H1 (cell line): ENCODE data around the gene GPR176. TPM values are rescaled to one million over a fixed set of nuclear protein-coding genes. Genes with fewer than 3 reads are reported as not detected.

Experiments used
- CTCF ChIA-PET: fragments of 300-600 bp; sonication (Branson Sonifier 250); formaldehyde crosslinking; loops from one replicate; lab custom pipeline; 2021; ENCODE audit not compliant: partially characterized antibody; lab: Charles Lee
- POLR2A ChIA-PET: fragments of 300-600 bp; sonication (Branson Sonifier 250); formaldehyde crosslinking; loops from one replicate; lab custom pipeline; 2021; ENCODE audit warnings: inconsistent platforms; ENCODE audit not compliant: partially characterized antibody; lab: Charles Lee
- DNase-seq, 2 experiments: peaks; one replicate each; pipeline versions ENCODE4 v3.0.0 to v3.0.0-alpha.2; 2010 to 2022; ENCODE audit warnings: low spot score in 2 of 2, low read depth in 1 of 2, mixed read lengths in 1 of 2
- FAIRE-seq: peaks from 2 replicates; lab custom pipeline; 2011; peaks lifted over from hg19 to GRCh38; lab: Jason Lieb, UNC
- H2AFZ ChIP-seq: 2 replicates; pipeline ENCODE4 v1.8.1; 2012; ENCODE audit warnings: low read length, inconsistent platforms
- H2AK5ac ChIP-seq: 2 replicates; pipeline ENCODE4 v1.6.1; 2013; ENCODE audit warnings: low read depth, low read length
- H2BK120ac ChIP-seq: replicated peaks from 2 replicates; pipeline ENCODE3; 2013; ENCODE audit warnings: low read depth, low read length, inconsistent platforms
- H2BK12ac ChIP-seq: 2 replicates; pipeline ENCODE4 v1.6.1; 2013; ENCODE audit warnings: low read depth, low read length
- H2BK15ac ChIP-seq: 2 replicates; pipeline ENCODE4 v1.6.1; 2013; ENCODE audit warnings: low read length
- H2BK20ac ChIP-seq: 2 replicates; pipeline ENCODE4 v1.6.1; 2013; ENCODE audit warnings: low read length
- H2BK5ac ChIP-seq: 2 replicates; pipeline ENCODE4 v1.6.1; 2013; ENCODE audit warnings: low read depth, low read length
- H3K14ac ChIP-seq: 2 replicates; pipeline ENCODE4 v1.6.1; 2013; ENCODE audit warnings: inconsistent platforms; ENCODE audit not compliant: insufficient read length
- H3K18ac ChIP-seq: 2 replicates; pipeline ENCODE4 v1.6.1; 2013; ENCODE audit warnings: low read length; ENCODE audit errors: extremely low read depth
- H3K23ac ChIP-seq: 2 replicates; pipeline ENCODE4 v1.6.1; 2013; ENCODE audit warnings: inconsistent platforms; ENCODE audit not compliant: insufficient read length
- H3K23me2 ChIP-seq: 2 replicates; pipeline ENCODE4 v1.6.1; 2013; ENCODE audit warnings: low read depth, low read length
- H3K27ac ChIP-seq: 2 replicates; pipeline ENCODE4 v1.6.1; 2011; ENCODE audit warnings: low read depth, low read length, inconsistent platforms
- H3K27me3 ChIP-seq, 4 experiments: replicated peaks in 1 of 4; 1 replicate in 1 of 4; 2 replicates in 3 of 4; pipeline versions ENCODE4 v1.6.1 to v1.8.1; 2011 to 2013; ENCODE audit warnings: low read length in 3 of 4, mild to moderate bottlenecking in 3 of 4, inconsistent platforms in 2 of 4, mixed read lengths in 2 of 4, moderate library complexity in 1 of 4; ENCODE audit not compliant: control insufficient read depth in 3 of 4, insufficient read depth in 3 of 4; ENCODE audit errors: extremely low read depth in 1 of 4
- H3K36me3 ChIP-seq, 4 experiments: 2 replicates each; pipeline versions ENCODE4 v1.6.1 to v1.8.1; 2011 to 2013; ENCODE audit warnings: mild to moderate bottlenecking in 4 of 4, low read length in 3 of 4, moderate library complexity in 2 of 4, control low read depth in 1 of 4, inconsistent platforms in 1 of 4; ENCODE audit not compliant: insufficient read depth in 4 of 4, control insufficient read depth in 2 of 4
- H3K4ac ChIP-seq: replicated peaks from 2 replicates; pipeline ENCODE3; 2013; ENCODE audit warnings: low read length, low read depth, mixed read lengths, inconsistent platforms; ENCODE audit not compliant: insufficient read length
- H3K4me1 ChIP-seq, 4 experiments: replicated peaks in 1 of 4; 1 replicate in 1 of 4; 2 replicates in 3 of 4; pipeline versions ENCODE4 v1.6.1 to v1.8.1; 2011 to 2013; ENCODE audit warnings: low read length in 3 of 4, inconsistent platforms in 2 of 4, mixed read lengths in 1 of 4; ENCODE audit not compliant: insufficient read depth in 4 of 4, control insufficient read depth in 3 of 4
- H3K4me2 ChIP-seq, 2 experiments: 2 replicates each; pipeline versions ENCODE4 v1.6.1 to v1.8.1; 2011 to 2013; ENCODE audit warnings: low read depth in 2 of 2, low read length in 2 of 2, control low read depth in 1 of 2, inconsistent platforms in 1 of 2, mild to moderate bottlenecking in 1 of 2; ENCODE audit not compliant: insufficient read depth in 1 of 2
- H3K4me3 ChIP-seq, 4 experiments: fragments of 200-600, 300-600 bp in 1 of 4; sonication (generic), shearing (Covaris generic), sonication (Bioruptor Twin) in 1 of 4; 2 replicates each; pipeline versions ENCODE4 v1.5.1 to v1.8.1; 2011 to 2016; ENCODE audit warnings: low read length in 4 of 4, low read depth in 3 of 4, control low read depth in 2 of 4, inconsistent platforms in 2 of 4, mild to moderate bottlenecking in 2 of 4, mixed read lengths in 1 of 4, moderate library complexity in 1 of 4; ENCODE audit not compliant: insufficient read depth in 2 of 4; ENCODE audit errors: extremely low read depth in 1 of 4
- H3K56ac ChIP-seq: replicated peaks from 2 replicates; pipeline ENCODE3; 2013; ENCODE audit warnings: low read depth, mild to moderate bottlenecking, mixed read lengths, low read length, inconsistent platforms; ENCODE audit not compliant: insufficient read length
- H3K79me1 ChIP-seq: 2 replicates; pipeline ENCODE4 v1.6.1; 2013; ENCODE audit warnings: low read depth, low read length, control low read depth
- H3K79me2 ChIP-seq, 2 experiments: 2 replicates each; pipeline versions ENCODE4 v1.6.1 to v1.8.1; 2012 to 2013; ENCODE audit warnings: low read length in 2 of 2, mild to moderate bottlenecking in 2 of 2, inconsistent platforms in 1 of 2; ENCODE audit not compliant: insufficient read depth in 2 of 2, control insufficient read depth in 1 of 2
- H3K9ac ChIP-seq, 4 experiments: replicated peaks in 1 of 4; 1 replicate in 1 of 4; 2 replicates in 3 of 4; pipeline versions ENCODE4 v1.6.1 to v1.8.1; 2011 to 2013; ENCODE audit warnings: low read depth in 3 of 4, low read length in 3 of 4, control low read depth in 2 of 4, mild to moderate bottlenecking in 2 of 4, moderate library complexity in 2 of 4, inconsistent platforms in 1 of 4; ENCODE audit errors: extremely low read depth in 1 of 4
- H3K9me3 ChIP-seq, 2 experiments: 2 replicates each; pipeline versions ENCODE4 v1.6.1 to v1.8.1; 2012 to 2013; ENCODE audit warnings: mild to moderate bottlenecking in 2 of 2, moderate library complexity in 2 of 2, control low read depth in 1 of 2, inconsistent platforms in 1 of 2, low read depth in 1 of 2, low read length in 1 of 2, mixed read lengths in 1 of 2; ENCODE audit not compliant: insufficient read depth in 2 of 2
- H4K20me1 ChIP-seq, 2 experiments: replicated peaks in 1 of 2; 2 replicates each; pipeline versions ENCODE3 to v1.8.1; 2011 to 2013; ENCODE audit warnings: inconsistent platforms in 2 of 2, low read length in 2 of 2, mild to moderate bottlenecking in 1 of 2; ENCODE audit not compliant: insufficient read depth in 2 of 2, control insufficient read depth in 1 of 2
- H4K5ac ChIP-seq: 2 replicates; pipeline ENCODE4 v1.6.1; 2013; ENCODE audit warnings: low read length, low read depth, mixed read lengths, inconsistent platforms; ENCODE audit not compliant: insufficient read length
- H4K8ac ChIP-seq: 2 replicates; pipeline ENCODE4 v1.8.0; 2013; ENCODE audit warnings: mild to moderate bottlenecking, moderate library complexity, low read length, inconsistent platforms; ENCODE audit not compliant: insufficient read depth; ENCODE audit errors: extremely low read depth
- H4K91ac ChIP-seq: replicated peaks from 2 replicates; pipeline ENCODE3; 2013; ENCODE audit warnings: low read length, mixed read lengths, inconsistent platforms; ENCODE audit not compliant: insufficient read length
- EGR1 ChIP-seq: IDR thresholded peaks from 2 replicates; pipeline ENCODE4 v1.6.1; 2011; ENCODE audit warnings: low read depth, low read length, borderline replicate concordance
- WGBS, 2 experiments: shearing (Covaris generic) in 1 of 2; methylation state at CpG; one replicate each; pipeline versions ENCODE4 v1.1.6 to v1.1.7; 2013 to 2015; ENCODE audit warnings: low lambda C conversion rate in 2 of 2, mixed read lengths in 2 of 2, inconsistent platforms in 1 of 2, low coverage in 1 of 2, missing lambda C conversion rate in 1 of 2; ENCODE audit not compliant: insufficient replicate concordance in 2 of 2, insufficient coverage in 1 of 2, insufficient read length in 1 of 2; ENCODE audit errors: extremely low coverage in 1 of 2, missing lambda C conversion rate in 1 of 2; 5-methylcytosine and 5-hydroxymethylcytosine counted together
- polyA plus RNA-seq, 7 experiments: library from polyadenylated mRNA; depleted of rRNA in 3 of 7; stranded (reverse) in 5 of 7; unstranded in 2 of 7; fragments of >200 nt in 5 of 7; fragments of 200-250 nt in 2 of 7; gene quantifications; 1 replicate in 5 of 7; 2 replicates in 1 of 7; 4 replicates in 1 of 7; pipeline versions ENCODE4 v1.2.1 to v1.2.3, GENCODE V29; 2011 to 2013; ENCODE audit warnings: missing spikeins in 2 of 7, mixed read lengths in 2 of 7
- total RNA-seq: library from RNA; stranded (reverse); fragmentation: NEBNext Ultra II Directional; extraction: Animal tissue kit (Norgen Biotek cat#: 25700); gene quantifications from 2 replicates; pipeline ENCODE4 v1.2.1, GENCODE V29; 2021

Gene GPR176
- total and polyA plus RNA-seq, 2 of the 8 experiments (the other 6 are each of a cell fraction or from before 2014, with no cell fraction given) = 190 to 281 TPM

GRCh38 chr15:39892418-39892817 lies 27.6 kb downstream of the GPR176 start:
- Histone ChIP-seq H3K79me2 (peaks cover 5 to 58% of the 10 kb centered on the region in 2 experiments; a peak in 3 of 4 replicates), H3K56ac (no peak overlapping the region), H3K23ac (no peak overlapping the region), H3K9me3 (peaks cover 0 to 6% of the 10 kb centered on the region in 2 experiments; a peak in 1 of 4 replicates), H3K27ac (peak overlapping the region; percentile 19; the same call in 1 of the 2 replicates), H4K5ac (peak overlapping the region; percentile 23), H2BK120ac (no peak overlapping the region), H3K4ac (peak overlapping the region; percentile 61), H4K20me1 (no peaks in the 10 kb centered on the region), H3K27me3 (no peaks in the 10 kb centered on the region), H3K4me3 (no peak overlapping the region), H3K18ac (0 out of 2 replicates have a peak overlapping the region, but pooled peaks have one; percentile 1), H3K4me2 (no peak overlapping the region), H2BK12ac (peak overlapping the region; percentile 52; the same call in 1 of the 2 replicates), H2AK5ac (peak overlapping the region; percentile 91), H4K91ac (peak overlapping the region; percentile 45), H2AFZ (no peak overlapping the region), H3K79me1 (peaks cover 4% of the 10 kb centered on the region), H3K9ac (no peak overlapping the region; a peak in 1 of 7 replicates), H3K36me3 (peaks cover 0 to 14% (median 7%) of the 10 kb centered on the region in 4 experiments; a peak in 4 of 8 replicates), H2BK5ac (peak overlapping the region; percentile 58; the same call in 1 of the 2 replicates), H3K23me2 (no peaks in the 10 kb centered on the region), H3K14ac (no peak overlapping the region), H4K8ac (no peak overlapping the region), H2BK15ac (peak overlapping the region; percentile 73; the same call in 1 of the 2 replicates), H2BK20ac (peak overlapping the region; percentile 92), H3K4me1 (peaks cover 4 to 26% (median 20%) of the 10 kb centered on the region in 4 experiments)
- TF ChIP-seq EGR1 = no peak
- DNase-seq (no peak), FAIRE-seq (no peak)
- ChIA-PET CTCF (interaction anchor here (0.6 to 1.5 kb wide), 3 partner anchors 39 to 104 kb away, joined by 3 to 4 read pairs (median 3); no protein-coding TSS in a partner anchor), POLR2A (interaction anchor here (1.0 to 1.7 kb wide), 5 partner anchors 9 to 61 kb away, joined by 3 to 6 read pairs (median 5); no protein-coding TSS in a partner anchor)
- WGBS, 2 experiments = 88% methylated on average over 5 of the region's 5 CpGs; no CpG with 5 or more reads in 1 of the 2 experiments
